Coronary artery (tissue), 2 donors: ENCODE measurements around the gene ZNF609.

Experiments used
- DNase-seq: peaks from one replicate; pipeline ENCODE4 v3.0.0-alpha.2; 2017; ENCODE audit warnings: low spot score
- H3K27ac ChIP-seq, 2 donors: fragments of 200-600 bp; sonication (generic); one replicate each; pipeline ENCODE4 v1.5.1; 2016 to 2019
- H3K4me3 ChIP-seq: fragments of 200-600 bp; sonication (generic); 2 replicates; pipeline ENCODE4 v1.5.1; 2016; ENCODE audit warnings: mild to moderate bottlenecking, moderate library complexity
- CTCF ChIP-seq: fragments of 200-600 bp; sonication (generic); IDR thresholded peaks from one replicate; pipeline ENCODE4 v1.5.1; 2019; ENCODE audit warnings: antibody characterized with exemption

The ZNF609 gene

GRCh38 chr15:64455961-64456371, 4.4 kb upstream of the ZNF609 start:
- DNase-seq = no peak
- H3K27ac ChIP-seq = peak overlapping the region in 1 of 2 donors; percentile 32
- no peak for TF ChIP-seq CTCF
- H3K4me3 ChIP-seq = no peak overlapping the region

GRCh38 chr15:64456634-64457108, 3.7 kb upstream of the ZNF609 start:
- Histone ChIP-seq H3K4me3 (no peak overlapping the region), H3K27ac (no peak overlapping the region)
- no peak for TF ChIP-seq CTCF
- DNase-seq = no peak

- Histone ChIP-seq H3K27ac (no peak overlapping the region), H3K4me3 (no peak overlapping the region)
- TF ChIP-seq CTCF = no peak
- no peak for DNase-seq
These were observed 1.2 kb upstream of the ZNF609 start for GRCh38 chr15:64459066-64459781.

DNA sequence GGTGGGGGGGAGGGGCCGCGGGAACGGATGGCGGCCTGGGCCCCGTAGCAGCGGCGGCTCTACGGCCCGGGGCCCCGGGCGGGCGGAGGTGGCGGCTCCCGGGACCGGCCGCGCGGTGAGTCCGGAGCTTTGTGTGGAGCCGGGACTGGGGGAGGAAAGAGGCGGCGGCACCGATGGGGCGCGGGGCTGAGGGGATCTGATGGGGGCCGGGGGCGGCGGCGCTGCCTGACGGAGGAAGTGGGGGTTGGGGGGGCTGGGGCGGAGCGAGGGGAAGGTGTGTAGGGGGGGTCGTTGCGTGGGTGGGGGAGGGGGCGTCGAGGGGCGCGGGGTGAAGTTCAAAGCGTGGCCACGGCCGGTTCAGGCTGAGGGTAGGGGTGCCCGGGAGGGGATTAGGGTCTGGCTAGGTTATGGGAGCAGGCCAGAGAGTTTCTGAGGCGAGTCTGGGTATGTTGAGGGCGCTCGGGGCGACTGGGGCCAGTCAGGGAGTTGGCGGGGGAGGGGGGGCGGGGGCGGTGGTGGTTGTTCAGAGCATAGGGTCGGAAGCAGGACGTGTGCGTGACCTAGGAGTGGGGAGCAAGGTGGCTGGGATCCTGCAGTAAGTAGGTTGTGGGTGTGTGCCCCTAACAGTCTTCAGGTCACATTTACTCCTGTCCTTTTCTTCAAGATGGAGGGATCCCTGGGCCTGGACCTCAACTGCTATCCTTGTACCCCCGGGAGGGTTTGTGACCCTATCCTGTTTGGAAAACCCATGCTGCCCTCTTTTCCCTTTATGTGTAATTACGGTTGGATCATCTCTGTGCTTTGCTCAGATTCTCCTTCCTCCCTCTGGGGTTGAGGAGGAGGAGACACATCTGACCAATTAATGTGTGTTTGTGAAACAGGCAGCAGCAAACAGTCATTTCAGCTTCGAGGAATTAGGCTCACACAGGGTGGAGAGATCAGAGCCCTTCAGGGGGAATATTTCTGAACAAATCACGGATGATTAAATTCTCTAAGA, 644 bp downstream of the ZNF609 start:
- DNase-seq = peak; percentile 75
- no peak for TF ChIP-seq CTCF
- Histone ChIP-seq H3K27ac (peak overlapping the region; percentile 83 to 99), H3K4me3 (peak overlapping the region; percentile 98)

DNA sequence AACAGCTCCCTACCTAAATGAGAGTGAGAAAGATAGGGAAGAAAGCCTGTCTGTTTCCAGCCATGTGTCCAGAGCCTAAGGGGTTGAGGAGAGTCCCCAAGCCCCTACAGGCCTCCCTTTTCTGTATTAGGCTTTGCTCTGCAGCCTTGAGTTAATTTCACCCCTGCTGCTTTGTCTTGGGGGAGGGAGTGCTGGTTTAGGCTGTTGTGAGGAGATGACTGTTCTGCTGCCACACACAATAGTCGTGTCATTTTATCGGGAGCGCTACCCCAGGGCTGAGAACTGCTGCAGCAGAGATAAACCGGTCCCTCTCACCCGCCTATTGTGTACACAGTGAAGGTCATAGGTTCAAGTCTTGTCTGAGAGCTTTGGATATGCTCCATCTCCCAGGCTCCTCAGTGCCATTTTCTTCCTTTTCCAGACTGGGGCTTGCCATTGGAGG, 1.4 kb downstream of the ZNF609 start:
- DNase-seq = no peak
- Histone ChIP-seq H3K27ac (peak overlapping the region; percentile 83 to 99), H3K4me3 (peak overlapping the region; percentile 98)
- TF ChIP-seq CTCF = no peak

- no peak for TF ChIP-seq CTCF
- DNase-seq = no peak
- Histone ChIP-seq H3K27ac (no peak overlapping the region), H3K4me3 (no peak overlapping the region)
These were observed 2.1 kb downstream of the ZNF609 start for GRCh38 chr15:64462492-64462891.
